Heart left ventricle (tissue), 13 donors: Measurements from ENCODE around the gene CDH8.
A peak's percentile ranks its signal among the peaks of the same experiment; 100 is the strongest.

ENCODE experiments used
- CTCF ChIP-seq, 12 donors: fragments of 200-600 bp; sonication (generic) in 4 of 12; IDR thresholded peaks; one replicate each; pipeline versions ENCODE4 v1.5.0 to v1.8.0; 2018 to 2022; ENCODE audit warnings: antibody characterized with exemption in 12 of 12, mild to moderate bottlenecking in 5 of 12
- POLR2A ChIP-seq, 2 donors: fragments of 450-650 bp; IDR thresholded peaks; one replicate each; pipeline ENCODE4 v1.6.1; 2017; ENCODE audit warnings: antibody characterized with exemption in 2 of 2, mild to moderate bottlenecking in 2 of 2, moderate library complexity in 2 of 2
- donor health status: ischemic (EF 13 %, LVEDD 7.1; RV severe dilation, severe dysfunction).
- donor health status: DM: no; HTN: yes; CAD: no.
- donor health status: DM: no; HTN: no; CAD: no.
- donor health status: ischemic (EF 25% LVEDD 6.9; RV normal size, moderate dysfunction).
- donor health status: ischemic (EF 25% LVEDD 5.7; RV mildly dilated, moderate dysfunction).
- donor health status: ischemic (EF 35%, LVEDD 5.7; RV mildly dilated, moderate dysfunction).
- donor health status: nonischemic (EF 11% LVEDD 7.7; RV severe dilation, severe dysfunction).
- donor health status: DM: yes; HTN: yes; CAD: no.
- donor health status: PGD.
- donor health status: ischemic (EF 29% LVEDD 5.4; RV normal size, mild dysfunction).
- donor health status: nonischemic (EF 23%, LVEDD 6.1; RV moderate dilation, normal function).

GRCh38 chr16:61936522-61936921, 99.7 kb downstream of the CDH8 start:
- TF ChIP-seq CTCF (IDR thresholded peaks at IDR 0.05) (peak in 1 of 12 donors; percentile 12), POLR2A (IDR thresholded peaks at IDR 0.05) (no peak)
